ENCODE measurements around the gene METTL26. TPM values are rescaled to one million over a fixed set of nuclear protein-coding genes. Genes with fewer than 3 reads are reported as not detected.

METTL26 gene
- total RNA-seq (2014; rRNA removed; shearing (Covaris generic); ENCODE audit: low replicate concordance): 433 and 438 TPM in 2 replicates

DNA sequence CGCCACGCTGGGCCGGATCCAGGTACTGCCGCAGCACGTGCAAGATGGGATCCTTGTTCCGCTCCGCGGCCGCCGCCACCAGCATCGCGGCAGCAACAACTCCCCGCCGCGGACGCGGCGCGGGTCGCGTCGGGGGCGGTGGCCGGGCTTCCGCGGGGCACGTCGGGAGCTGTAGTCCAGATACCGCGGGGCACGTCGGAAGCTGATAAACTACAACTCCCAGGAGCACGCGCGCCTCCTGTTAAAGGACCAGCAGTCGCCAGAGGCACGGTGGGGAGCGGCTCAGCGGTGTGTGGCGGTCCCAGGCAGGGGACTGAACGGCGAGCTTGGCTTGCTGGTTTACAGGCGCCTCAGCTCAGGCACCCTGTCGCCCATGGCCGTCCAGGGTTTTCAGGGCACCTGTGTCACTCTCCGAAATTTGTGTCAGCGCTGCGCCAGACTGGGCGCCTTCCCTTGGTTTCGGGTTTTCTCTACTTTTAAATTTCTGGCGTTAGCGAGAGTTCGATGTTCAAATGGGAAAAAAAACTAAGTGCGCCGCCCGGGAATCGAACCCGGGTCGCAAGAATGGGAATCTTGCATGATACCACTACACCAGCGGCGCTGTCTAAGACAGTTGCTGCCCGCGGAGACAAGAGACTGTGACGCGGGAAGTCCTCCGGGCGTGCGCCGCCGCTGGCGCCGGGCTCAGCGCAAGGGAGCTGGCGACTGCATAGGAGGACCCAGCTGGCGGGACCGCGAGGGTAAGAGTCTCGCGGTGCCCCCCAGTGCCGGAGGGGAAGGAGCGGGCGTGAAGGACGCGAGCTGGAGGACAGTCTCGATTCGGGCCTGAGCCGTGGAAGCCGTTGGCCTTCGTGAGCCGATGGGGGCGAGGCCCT is at the start of gene METTL26:
METTL26 (minus strand) TSS at position 100 of the 875 bp plus-strand sequence; CDS start at position 85, 15 bp downstream.
- in situ Hi-C loops (cut with HindIII; ENCODE audit: low pct_unique_long_range_greater_than_20kb, low sequenced_read_pairs): no loop called here
- DNase-seq (ENCODE audit: low read depth): peak; percentile 97

DNA sequence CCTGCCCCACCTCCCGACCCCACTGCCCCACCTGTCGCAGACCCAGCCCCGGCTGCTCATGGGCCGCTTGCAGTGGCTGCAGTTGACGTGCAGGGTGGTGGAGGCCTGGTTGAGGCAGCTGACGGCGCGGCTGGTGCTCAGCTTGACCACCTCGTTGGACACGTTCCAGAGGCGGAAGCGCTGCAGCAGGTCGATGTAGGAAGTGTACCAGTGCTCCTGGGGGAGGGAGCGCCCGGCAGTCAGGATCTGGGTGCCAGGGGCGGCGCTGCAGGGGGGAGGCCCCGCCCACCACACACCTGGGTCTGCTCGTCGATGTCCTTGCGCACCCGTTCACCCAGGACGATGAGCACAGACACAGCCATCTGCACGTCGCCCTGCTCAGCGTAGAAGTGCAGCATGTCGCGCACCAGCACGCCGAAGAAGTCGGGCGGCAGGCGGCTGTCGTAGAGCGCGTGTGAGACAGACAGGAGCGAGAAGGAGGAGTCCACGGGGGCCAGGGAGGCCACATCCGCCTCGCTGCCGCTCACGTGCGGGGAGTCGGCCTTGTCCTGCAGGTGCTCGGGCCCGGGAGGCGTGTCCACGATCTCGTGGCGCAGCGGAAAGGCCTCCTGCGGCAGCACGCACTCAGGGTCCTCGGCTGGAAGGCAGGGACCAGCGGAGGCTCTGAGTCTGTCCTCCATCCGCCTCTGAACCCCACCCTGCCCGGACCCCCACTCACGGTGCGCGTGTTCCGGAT is 49.0 kb upstream of the METTL26 start:
- no peak for DNase-seq (ENCODE audit: low read depth)
- in situ Hi-C loops (cut with HindIII; ENCODE audit: low pct_unique_long_range_greater_than_20kb, low sequenced_read_pairs): no loop called here

DNA sequence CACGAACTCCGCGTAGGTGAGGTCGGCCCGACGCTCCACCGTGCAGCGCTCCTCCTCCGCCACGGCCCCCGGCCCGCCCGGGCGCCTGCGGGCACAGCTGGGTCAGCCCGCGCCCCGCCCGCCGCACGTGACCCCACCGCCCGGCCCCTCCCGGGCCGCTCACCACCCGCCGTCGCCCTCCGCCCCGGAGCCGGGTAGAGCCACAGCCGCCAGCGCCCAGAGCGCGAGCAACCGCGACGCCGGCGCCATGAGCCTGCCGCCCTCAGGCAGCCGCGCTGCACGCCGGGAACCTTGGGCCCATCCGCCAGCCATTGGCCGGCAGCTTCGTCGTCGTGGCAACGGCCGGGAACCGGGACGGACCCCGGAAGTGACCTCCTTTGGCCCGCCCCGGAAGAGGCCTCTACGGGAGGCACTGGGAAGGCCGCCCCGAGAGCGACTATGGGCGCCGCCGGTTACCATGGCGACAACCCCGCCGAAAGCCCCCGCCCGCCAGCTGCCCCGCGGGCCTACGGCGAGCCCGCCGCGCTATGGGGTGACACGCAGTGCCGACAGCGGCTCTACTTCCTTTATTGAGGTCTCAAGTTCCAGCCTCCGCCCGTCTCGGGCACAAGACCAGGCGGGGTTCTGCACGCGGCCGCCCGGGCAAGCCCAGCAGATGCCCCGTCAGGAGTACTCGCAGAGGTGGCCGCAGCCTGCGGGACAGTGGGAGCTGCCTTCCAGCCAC is 48.1 kb upstream of the METTL26 start, which contains the start of gene JMJD8:
JMJD8 (minus strand) TSS at position 264 of the 724 bp plus-strand sequence; CDS start at position 249, 15 bp downstream.
- DNase-seq (ENCODE audit: low read depth): peak; percentile 98
- in situ Hi-C loops (cut with HindIII; ENCODE audit: low pct_unique_long_range_greater_than_20kb, low sequenced_read_pairs): no loop called here

DNA sequence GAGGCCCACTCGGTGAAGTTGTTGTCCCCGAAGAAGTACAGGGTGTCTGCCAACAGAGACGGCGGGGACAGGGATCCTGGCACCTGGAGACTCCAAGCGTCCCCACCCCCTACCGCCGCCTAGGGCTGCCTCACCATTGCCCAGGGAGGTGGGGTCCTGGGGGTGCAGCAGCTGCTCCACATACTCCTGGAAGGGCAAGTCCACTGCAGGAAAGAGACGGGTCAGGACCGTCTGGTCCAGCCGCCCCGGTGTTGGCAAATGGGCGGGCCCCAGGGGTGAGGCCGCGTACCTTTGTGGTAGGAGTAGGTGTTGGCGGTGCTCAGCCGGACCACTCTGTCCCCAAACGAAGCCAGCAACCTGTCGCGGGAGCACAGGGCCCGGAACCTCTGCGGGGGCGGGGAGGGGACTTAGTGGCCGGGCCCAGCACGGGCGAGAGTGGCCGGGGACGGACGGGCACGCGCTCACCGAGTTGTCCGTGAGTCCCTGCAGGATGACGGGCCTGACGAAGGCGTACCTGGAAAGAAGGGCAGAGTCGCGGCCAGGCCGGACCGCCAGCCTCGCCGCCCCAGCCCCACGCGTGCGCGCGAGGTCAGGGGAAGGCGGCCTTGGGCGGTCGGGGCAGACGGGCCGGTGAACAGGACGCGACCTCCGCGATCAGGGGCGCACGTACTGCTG is 47.4 kb upstream of the METTL26 start:
- peak; percentile 63 for DNase-seq (ENCODE audit: low read depth)
- in situ Hi-C loops (cut with HindIII; ENCODE audit: low pct_unique_long_range_greater_than_20kb, low sequenced_read_pairs): no loop called here

DNA sequence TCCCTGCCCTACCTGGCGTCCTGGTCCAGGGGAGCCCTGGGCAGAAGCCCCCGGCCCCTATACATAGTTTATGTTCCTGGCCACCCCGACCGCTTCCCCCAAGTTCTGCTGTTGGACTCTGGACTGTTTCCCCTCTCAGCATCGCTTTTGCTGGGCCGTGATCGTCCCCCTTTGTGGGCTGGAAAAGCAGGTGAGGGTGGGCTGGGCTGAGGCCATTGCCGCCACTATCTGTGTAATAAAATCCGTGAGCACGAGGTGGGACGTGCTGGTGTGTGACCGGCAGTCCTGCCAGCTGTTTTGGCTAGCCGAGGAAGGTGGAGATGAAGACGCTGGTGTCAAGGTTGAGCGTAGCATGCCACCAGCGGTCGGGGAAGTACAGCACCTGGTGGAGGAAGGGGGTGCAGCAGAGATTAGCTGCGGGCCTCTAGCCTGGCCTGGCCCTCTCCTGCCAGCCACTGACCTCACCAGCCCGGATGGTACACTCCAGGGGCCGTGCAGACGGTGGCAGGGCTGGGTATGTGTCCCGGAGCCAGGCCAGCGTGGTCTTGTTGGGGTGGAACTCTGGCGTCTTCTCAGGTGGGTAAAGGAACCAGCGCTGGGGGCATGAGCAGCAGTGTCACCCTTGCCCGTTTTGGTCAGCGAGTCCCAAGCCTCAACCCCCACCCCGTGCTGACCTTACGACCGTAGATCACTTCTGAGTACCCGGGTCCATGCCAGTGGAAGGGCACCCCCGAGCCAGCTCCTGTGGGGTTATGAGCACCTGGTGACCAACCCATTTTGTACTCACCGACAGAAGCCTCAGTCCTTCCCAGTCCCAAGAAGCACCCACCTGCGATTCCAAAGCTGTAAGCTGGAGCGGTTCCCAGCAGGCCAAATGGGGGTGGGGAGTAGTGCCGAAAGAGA is 46.6 kb upstream of the METTL26 start:
- in situ Hi-C loops (cut with HindIII; ENCODE audit: low pct_unique_long_range_greater_than_20kb, low sequenced_read_pairs): no loop called here
- no peak for DNase-seq (ENCODE audit: low read depth)

DNA sequence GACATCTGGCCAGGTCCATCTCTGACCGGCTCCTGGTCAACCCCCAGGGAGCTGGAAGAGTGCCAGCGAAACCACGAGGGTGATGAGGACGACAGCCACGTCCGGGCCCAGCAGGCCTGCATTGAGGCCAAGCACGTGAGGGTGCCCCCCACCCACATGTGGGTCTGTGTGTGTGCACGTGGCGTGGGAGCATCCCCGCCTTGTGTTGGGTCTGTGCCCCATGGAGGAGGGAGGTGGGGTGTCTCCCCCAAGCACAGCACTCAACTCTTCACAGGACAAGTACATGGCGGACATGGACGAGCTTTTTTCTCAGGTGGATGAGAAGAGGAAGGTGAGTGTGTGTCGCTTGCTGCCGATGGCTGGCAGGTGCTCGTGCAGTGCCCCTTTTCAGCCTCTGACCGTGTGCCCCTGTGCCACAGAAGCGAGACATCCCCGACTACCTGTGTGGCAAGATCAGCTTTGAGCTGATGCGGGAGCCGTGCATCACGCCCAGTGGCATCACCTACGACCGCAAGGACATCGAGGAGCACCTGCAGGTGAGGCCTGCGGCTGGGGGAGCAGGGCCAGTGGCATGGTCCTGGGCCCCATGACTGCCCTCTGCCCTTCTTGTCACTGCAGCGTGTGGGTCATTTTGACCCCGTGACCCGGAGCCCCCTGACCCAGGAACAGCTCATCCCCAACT is 45.8 kb upstream of the METTL26 start:
- peak; percentile 50 for DNase-seq (ENCODE audit: low read depth)
- in situ Hi-C loops (cut with HindIII; ENCODE audit: low pct_unique_long_range_greater_than_20kb, low sequenced_read_pairs): no loop called here

DNA sequence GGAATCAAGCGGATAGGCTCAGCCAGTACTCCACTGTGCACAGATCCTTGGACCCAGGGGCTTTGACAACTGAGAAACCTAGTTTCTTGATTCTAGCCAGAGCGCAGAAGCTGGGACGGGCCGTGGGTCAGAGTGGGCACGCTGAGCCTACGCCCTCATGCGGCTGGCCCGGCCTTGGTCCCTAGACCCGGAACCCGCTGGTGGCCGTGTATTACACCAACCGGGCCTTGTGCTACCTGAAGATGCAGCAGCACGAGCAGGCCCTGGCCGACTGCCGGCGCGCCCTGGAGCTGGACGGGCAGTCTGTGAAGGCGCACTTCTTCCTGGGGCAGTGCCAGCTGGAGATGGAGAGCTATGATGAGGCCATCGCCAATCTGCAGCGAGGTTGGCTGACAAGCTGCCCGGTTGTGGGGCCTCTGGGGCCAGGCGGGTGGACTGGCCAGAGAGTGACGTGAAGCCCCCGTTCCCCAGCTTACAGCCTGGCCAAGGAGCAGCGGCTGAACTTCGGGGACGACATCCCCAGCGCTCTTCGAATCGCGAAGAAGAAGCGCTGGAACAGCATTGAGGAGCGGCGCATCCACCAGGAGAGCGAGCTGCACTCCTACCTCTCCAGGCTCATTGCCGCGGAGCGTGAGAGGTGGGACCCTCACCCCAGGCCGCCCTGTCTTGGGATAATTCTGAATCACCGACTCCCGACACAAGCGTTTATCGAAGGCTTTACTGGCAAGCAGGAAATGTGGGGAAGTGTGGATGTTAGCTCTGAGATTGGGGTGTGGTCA is 45.1 kb upstream of the METTL26 start:
- in situ Hi-C loops (cut with HindIII; ENCODE audit: low pct_unique_long_range_greater_than_20kb, low sequenced_read_pairs): no loop called here
- DNase-seq (ENCODE audit: low read depth): peak; percentile 48

DNA sequence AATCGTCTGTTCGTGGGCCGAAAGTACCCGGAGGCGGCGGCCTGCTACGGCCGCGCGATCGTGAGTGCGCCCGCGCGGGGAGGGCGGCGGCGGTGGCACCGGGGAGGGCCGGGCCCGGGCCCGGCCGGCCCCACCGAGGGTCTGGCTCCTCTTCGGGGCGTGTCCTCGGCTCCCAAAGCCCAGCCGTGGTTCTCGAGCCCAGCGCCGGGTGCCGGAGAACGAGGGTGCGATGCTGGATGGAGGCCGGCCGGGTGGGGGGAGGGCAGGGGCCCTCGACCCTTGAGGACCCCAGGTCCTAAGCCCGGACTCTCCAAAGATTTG is 44.5 kb upstream of the METTL26 start:
- no peak for DNase-seq (ENCODE audit: low read depth)
- in situ Hi-C loops (cut with HindIII; ENCODE audit: low pct_unique_long_range_greater_than_20kb, low sequenced_read_pairs): no loop called here

DNA sequence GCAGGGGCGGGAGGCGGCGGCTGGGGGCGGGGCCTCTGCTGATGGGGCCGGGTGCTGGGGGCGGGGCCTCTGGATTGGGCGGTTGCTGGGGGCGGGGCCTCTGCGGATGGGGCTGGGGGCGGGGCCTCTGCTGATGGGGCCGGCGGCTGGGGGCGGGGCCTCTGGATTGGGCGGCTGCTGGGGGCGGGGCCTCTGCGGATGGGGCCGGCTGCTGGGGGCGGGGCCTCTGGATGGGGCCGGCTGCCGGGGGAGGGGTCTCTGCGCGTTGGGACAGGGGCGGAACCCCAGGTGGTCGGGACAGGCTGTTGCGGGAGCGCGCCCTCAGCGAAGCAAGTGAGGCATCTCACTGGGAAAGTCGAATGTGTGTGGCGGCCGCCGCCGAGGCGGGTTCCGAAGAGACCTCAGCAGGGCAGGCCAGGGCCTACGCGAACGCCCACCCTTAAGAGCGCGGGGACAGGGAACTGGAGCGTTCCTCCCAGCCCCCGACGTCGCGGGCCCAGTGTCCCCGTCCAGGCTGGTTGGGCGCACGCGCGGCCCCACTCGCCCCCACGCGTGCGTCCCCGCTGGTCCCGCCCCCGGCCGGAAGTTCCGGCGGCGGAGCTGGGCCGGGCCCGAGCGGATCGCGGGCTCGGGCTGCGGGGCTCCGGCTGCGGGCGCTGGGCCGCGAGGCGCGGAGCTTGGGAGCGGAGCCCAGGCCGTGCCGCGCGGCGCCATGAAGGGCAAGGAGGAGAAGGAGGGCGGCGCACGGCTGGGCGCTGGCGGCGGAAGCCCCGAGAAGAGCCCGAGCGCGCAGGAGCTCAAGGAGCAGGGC is 43.9 kb upstream of the METTL26 start, which contains the start of gene STUB1:
STUB1 (plus strand) TSS at position 597 of the 811 bp plus-strand sequence; CDS start at position 713, 116 bp downstream.
- in situ Hi-C loops (cut with HindIII; ENCODE audit: low pct_unique_long_range_greater_than_20kb, low sequenced_read_pairs): no loop called here

DNA sequence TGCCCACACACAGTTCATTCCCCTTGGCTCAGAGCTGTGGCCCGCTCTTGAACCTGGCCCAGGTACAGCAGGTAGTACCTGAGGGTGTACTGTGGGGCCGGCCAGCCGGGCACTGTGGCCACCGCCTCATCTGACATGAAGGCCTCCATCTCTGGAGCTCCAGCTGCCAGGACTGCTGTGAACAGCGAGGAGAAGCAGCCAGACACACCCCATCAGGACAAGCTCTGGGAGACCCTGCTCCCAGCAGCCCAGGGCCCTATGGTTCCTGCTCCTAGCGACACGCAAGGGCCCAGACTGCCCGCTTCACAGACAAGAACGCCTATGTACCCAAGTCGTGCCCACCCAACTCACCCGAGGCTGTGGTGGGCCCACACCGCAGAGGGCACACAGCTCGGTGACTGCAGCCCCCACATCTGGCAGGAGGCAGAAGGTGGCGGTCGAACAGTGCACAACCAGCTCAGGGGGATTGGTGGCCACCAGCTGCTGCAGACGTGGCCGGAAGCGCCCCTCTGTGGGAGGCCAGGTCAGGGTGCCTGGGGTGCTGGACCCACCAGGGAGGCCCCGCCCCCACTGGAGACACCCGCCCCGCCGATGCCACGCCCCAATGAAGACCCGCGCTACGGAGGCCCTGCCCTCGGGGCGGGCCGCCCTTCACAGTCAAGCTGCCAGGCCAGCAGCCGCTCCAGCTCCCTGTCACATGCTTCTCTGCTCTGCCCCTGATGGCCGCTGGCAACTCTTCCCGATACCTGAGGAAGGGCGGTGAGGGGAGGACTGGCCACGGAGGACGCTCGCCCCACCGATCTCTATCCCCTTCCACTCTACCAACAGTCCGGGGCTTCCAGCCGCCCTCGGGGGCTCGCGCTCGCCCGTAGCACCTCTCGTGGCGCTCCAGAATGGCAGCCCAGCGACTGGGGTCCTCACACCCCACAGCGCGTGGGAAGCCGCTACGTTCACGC is 43.0 kb upstream of the METTL26 start:
- peak; percentile 93 for DNase-seq (ENCODE audit: low read depth)
- in situ Hi-C loops (cut with HindIII; ENCODE audit: low pct_unique_long_range_greater_than_20kb, low sequenced_read_pairs): no loop called here

More for the DNA sequence above, 43.9 kb upstream of the METTL26 start, which contains the start of gene STUB1:
- DNase-seq (ENCODE audit: low read depth): peak; percentile 92

DNA sequence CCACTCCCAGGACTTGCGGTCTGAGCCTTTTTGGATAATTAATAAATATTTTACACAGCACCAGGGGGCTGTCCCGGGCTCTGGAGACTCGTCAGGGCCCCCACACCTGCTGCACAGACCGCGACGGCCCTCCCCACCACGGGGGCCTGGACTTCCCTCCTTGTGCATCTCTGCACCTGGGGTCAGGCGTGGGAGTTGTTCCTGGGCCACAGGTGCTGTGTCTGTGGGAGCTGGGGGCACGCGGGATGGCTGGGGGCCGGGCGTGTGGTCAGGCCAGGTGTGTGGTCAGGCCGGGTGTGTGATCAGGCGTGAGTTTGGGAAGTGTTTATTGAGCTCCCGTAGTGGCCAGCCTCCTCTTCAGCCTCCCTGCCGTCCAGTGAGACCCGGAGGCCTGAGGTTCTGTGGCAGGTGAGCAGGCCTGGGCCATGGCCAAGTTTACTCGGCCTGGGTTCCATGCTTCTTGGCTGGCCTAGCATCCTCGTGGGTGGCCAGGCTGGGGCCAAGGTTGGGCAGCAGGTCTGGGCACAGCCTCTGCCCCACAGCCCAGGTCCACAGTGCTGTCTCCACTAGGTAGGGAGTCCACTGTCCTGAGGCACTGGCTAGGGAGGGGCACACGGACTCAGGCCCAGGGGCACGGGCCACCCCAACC is 42.2 kb upstream of the METTL26 start:
- DNase-seq (ENCODE audit: low read depth): no peak
- in situ Hi-C loops (cut with HindIII; ENCODE audit: low pct_unique_long_range_greater_than_20kb, low sequenced_read_pairs): no loop called here

DNA sequence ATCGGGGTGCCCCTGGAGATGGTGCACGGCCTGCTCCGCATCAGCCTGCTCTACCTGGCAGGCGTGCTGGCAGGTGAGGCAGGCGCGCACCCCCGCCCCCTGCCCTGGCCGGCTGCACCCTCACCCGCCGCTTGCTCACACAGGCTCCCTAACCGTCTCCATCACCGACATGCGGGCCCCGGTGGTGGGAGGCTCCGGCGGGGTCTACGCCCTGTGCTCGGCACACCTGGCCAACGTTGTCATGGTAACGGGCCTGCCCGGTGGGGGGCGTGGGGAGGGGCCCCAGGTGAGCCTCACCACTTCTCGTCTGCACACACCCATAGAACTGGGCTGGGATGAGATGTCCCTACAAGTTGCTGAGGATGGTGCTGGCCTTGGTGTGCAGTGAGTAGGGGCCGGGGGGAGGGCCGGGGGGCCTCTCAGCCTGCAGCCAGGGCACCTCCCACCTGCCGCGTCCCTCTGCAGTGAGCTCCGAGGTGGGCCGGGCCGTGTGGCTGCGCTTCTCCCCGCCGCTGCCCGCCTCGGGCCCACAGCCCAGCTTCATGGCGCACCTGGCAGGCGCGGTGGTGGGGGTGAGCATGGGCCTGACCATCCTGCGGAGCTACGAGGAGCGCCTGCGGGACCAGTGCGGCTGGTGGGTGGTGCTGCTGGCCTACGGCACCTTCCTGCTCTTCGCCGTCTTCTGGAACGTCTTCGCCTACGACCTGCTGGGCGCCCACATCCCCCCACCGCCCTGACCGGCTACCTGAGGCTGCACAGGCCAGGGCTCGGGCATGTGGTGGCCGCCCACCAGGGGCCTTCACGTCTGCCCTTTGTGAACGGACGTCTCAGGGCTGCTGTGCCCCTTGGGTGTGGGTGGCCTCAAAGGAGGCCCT is 41.4 kb upstream of the METTL26 start:
- DNase-seq (ENCODE audit: low read depth): no peak
- in situ Hi-C loops (cut with HindIII; ENCODE audit: low pct_unique_long_range_greater_than_20kb, low sequenced_read_pairs): no loop called here

DNA sequence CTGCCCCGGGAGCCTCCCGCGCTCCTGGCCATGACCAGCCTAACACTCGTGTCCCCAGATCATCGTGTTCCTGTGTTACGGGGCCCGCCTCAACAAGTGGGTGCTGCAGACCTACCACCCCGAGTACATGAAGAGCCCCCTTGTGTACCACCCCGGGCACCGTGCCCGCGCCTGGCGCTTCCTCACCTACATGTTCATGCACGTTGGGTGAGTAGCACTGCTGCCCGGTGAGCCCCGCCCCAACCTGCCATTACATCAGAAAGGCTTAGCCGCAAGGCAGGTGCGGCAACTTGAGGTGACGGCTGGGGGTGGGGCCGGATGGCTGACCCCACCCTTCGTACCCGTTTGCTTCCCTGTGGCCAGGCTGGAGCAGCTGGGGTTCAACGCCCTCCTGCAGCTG is 40.8 kb upstream of the METTL26 start:
- in situ Hi-C loops (cut with HindIII; ENCODE audit: low pct_unique_long_range_greater_than_20kb, low sequenced_read_pairs): no loop called here
- DNase-seq (ENCODE audit: low read depth): no peak
